Subcutaneous abdominal adipose tissue (tissue), 5 donors: ENCODE data around the gene KCNQ1.

ENCODE experiments used
- H3K27ac ChIP-seq: one replicate; pipeline ENCODE4 v1.7.0; 2013; ENCODE audit warnings: low read depth, mild to moderate bottlenecking, inconsistent platforms, low read length, moderate library complexity
- H3K27me3 ChIP-seq, 5 donors: one replicate each; pipeline ENCODE4 v1.7.0; 2013; ENCODE audit warnings: low read length in 5 of 5, inconsistent platforms in 1 of 5; ENCODE audit not compliant: control insufficient read depth in 5 of 5, insufficient read depth in 4 of 5
- H3K36me3 ChIP-seq, 5 donors: one replicate each; pipeline ENCODE4 v1.7.0; 2013; ENCODE audit warnings: low read length in 5 of 5; ENCODE audit not compliant: control insufficient read depth in 5 of 5, insufficient read depth in 5 of 5
- H3K4me1 ChIP-seq, 5 donors: one replicate each; pipeline ENCODE4 v1.7.0; 2013; ENCODE audit warnings: low read length in 5 of 5, mild to moderate bottlenecking in 3 of 5, moderate library complexity in 1 of 5; ENCODE audit not compliant: control insufficient read depth in 5 of 5, insufficient read depth in 5 of 5
- H3K4me3 ChIP-seq, 5 donors: one replicate each; pipeline ENCODE4 v1.7.0; 2013; ENCODE audit warnings: low read length in 5 of 5, low read depth in 1 of 5
- H3K9ac ChIP-seq, 5 donors: one replicate each; pipeline ENCODE4 v1.7.0; 2013; ENCODE audit warnings: low read length in 5 of 5, mild to moderate bottlenecking in 4 of 5, moderate library complexity in 3 of 5
- H3K9me3 ChIP-seq, 5 donors: one replicate each; pipeline ENCODE4 v1.7.0; 2013; ENCODE audit warnings: low read length in 5 of 5; ENCODE audit not compliant: control insufficient read depth in 5 of 5
- donor health status: healthy.
- donor health status: healthy.
- donor health status: healthy.
- donor health status: healthy.
- donor health status: healthy.

The KCNQ1 gene

GRCh38 chr11:2424811-2425495 is 19.9 kb upstream of the KCNQ1 start:
- H3K27me3 ChIP-seq = peaks cover 0 to 18% (median 10%) of the 10 kb centered on the region in 5 donors
- H3K9ac ChIP-seq = no peak overlapping the region
- H3K9me3 ChIP-seq = no peaks in the 10 kb centered on the region
- H3K36me3 ChIP-seq = no peaks in the 10 kb centered on the region
- peaks cover 0 to 10% (median 10%) of the 10 kb centered on the region in 5 donors for H3K4me1 ChIP-seq
- H3K4me3 ChIP-seq = no peak overlapping the region
- H3K27ac ChIP-seq = no peak overlapping the region

- no peaks in the 10 kb centered on the region for H3K9me3 ChIP-seq
- H3K9ac ChIP-seq = no peak overlapping the region
- H3K4me3 ChIP-seq = no peak overlapping the region
- no peak overlapping the region for H3K27ac ChIP-seq
- no peaks in the 10 kb centered on the region for H3K36me3 ChIP-seq
- H3K27me3 ChIP-seq = peaks cover 0 to 18% (median 10%) of the 10 kb centered on the region in 5 donors
- H3K4me1 ChIP-seq = peaks cover 0 to 5% (median 4%) of the 10 kb centered on the region in 5 donors
These were observed 19.3 kb upstream of the KCNQ1 start for GRCh38 chr11:2425506-2425905.

- no peaks in the 10 kb centered on the region for H3K36me3 ChIP-seq
- H3K4me3 ChIP-seq = no peak overlapping the region
- H3K27ac ChIP-seq = no peak overlapping the region
- no peaks in the 10 kb centered on the region for H3K4me1 ChIP-seq
- no peaks in the 10 kb centered on the region for H3K9me3 ChIP-seq
- H3K27me3 ChIP-seq = peaks cover 0 to 15% (median 6%) of the 10 kb centered on the region in 5 donors
- H3K9ac ChIP-seq = no peak overlapping the region
These were observed 18.6 kb upstream of the KCNQ1 start for GRCh38 chr11:2426221-2426620.

GRCh38 chr11:2426826-2427521 is 17.8 kb upstream of the KCNQ1 start:
- Histone ChIP-seq H3K4me3 (no peak overlapping the region), H3K9me3 (no peaks in the 10 kb centered on the region), H3K4me1 (no peaks in the 10 kb centered on the region), H3K9ac (no peak overlapping the region), H3K27ac (no peak overlapping the region), H3K36me3 (no peaks in the 10 kb centered on the region), H3K27me3 (peaks cover 0 to 13% (median 2%) of the 10 kb centered on the region in 5 donors)

- H3K9me3 ChIP-seq = no peaks in the 10 kb centered on the region
- no peak overlapping the region for H3K4me3 ChIP-seq
- peaks cover 0 to 11% (median 2%) of the 10 kb centered on the region in 5 donors for H3K27me3 ChIP-seq
- no peak overlapping the region for H3K9ac ChIP-seq
- H3K4me1 ChIP-seq = no peaks in the 10 kb centered on the region
- H3K36me3 ChIP-seq = no peaks in the 10 kb centered on the region
- H3K27ac ChIP-seq = no peak overlapping the region
These were observed 17.0 kb upstream of the KCNQ1 start for GRCh38 chr11:2427721-2428321.

- Histone ChIP-seq H3K36me3 (no peaks in the 10 kb centered on the region), H3K4me1 (no peaks in the 10 kb centered on the region), H3K9me3 (no peaks in the 10 kb centered on the region), H3K27me3 (peaks cover 0 to 6% (median 3%) of the 10 kb centered on the region in 5 donors), H3K4me3 (no peak overlapping the region), H3K27ac (no peak overlapping the region), H3K9ac (no peak overlapping the region)
These were observed 16.4 kb upstream of the KCNQ1 start for GRCh38 chr11:2428322-2428795.

GRCh38 chr11:2431395-2431794 is 13.4 kb upstream of the KCNQ1 start:
- Histone ChIP-seq H3K27ac (no peak overlapping the region), H3K9me3 (no peaks in the 10 kb centered on the region), H3K4me3 (no peak overlapping the region), H3K4me1 (no peaks in the 10 kb centered on the region), H3K36me3 (no peaks in the 10 kb centered on the region), H3K27me3 (peaks cover 0 to 19% (median 11%) of the 10 kb centered on the region in 5 donors), H3K9ac (no peak overlapping the region)

GRCh38 chr11:2432171-2432621 is 12.6 kb upstream of the KCNQ1 start:
- Histone ChIP-seq H3K9ac (no peak overlapping the region), H3K36me3 (no peaks in the 10 kb centered on the region), H3K27me3 (peaks cover 4 to 19% (median 14%) of the 10 kb centered on the region in 5 donors), H3K27ac (no peak overlapping the region), H3K9me3 (no peaks in the 10 kb centered on the region), H3K4me3 (no peak overlapping the region), H3K4me1 (no peaks in the 10 kb centered on the region)

- Histone ChIP-seq H3K27ac (no peak overlapping the region), H3K9me3 (no peaks in the 10 kb centered on the region), H3K9ac (no peak overlapping the region), H3K4me1 (no peaks in the 10 kb centered on the region), H3K27me3 (peaks cover 5 to 19% (median 18%) of the 10 kb centered on the region in 5 donors), H3K4me3 (no peak overlapping the region), H3K36me3 (no peaks in the 10 kb centered on the region)
These were observed 12.2 kb upstream of the KCNQ1 start for GRCh38 chr11:2432628-2433071.
